COLO668 (cell line): Measurements from ENCODE around the gene FAM53B.
"Not testable (repeated sequence)": the region's sequence is repeated elsewhere in the genome, so short reads cannot be mapped to it uniquely, and the experiment has no call there.

Experiments used
- DNase-seq: peaks from one replicate; lab custom pipeline; 2025; ENCODE audit not compliant: unreplicated experiment; lab: John Stamatoyannopoulos, UW

The FAM53B gene

DNA sequence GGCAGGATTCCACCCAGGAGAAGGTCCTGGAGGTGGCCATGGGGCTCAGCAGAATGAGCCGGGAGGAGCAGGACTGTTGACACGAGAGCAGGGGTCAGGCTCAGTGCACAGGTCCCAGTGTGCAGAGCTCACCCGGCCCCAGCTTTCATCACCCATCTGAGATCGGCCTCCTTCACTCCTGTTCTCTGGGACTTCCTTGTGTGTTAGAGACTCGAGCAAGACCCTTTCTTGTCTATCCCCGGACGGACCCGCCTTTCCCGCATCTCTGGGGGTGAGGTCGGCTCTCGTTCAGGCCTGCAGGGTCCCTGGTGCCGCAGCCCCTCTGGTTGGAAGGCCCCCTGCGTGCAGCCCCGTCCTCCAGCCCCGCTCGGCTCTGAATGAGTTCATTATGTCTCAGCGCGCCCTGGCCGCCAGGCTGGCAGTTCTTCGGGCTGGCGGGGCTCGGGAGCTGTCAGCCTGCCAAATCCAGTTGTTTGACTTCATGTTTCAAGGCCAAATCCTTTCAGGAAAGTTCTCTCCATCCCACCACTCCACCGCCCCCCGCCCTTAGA lies 154.6 kb downstream of the FAM53B start:
- DNase-seq, result no peak

DNA sequence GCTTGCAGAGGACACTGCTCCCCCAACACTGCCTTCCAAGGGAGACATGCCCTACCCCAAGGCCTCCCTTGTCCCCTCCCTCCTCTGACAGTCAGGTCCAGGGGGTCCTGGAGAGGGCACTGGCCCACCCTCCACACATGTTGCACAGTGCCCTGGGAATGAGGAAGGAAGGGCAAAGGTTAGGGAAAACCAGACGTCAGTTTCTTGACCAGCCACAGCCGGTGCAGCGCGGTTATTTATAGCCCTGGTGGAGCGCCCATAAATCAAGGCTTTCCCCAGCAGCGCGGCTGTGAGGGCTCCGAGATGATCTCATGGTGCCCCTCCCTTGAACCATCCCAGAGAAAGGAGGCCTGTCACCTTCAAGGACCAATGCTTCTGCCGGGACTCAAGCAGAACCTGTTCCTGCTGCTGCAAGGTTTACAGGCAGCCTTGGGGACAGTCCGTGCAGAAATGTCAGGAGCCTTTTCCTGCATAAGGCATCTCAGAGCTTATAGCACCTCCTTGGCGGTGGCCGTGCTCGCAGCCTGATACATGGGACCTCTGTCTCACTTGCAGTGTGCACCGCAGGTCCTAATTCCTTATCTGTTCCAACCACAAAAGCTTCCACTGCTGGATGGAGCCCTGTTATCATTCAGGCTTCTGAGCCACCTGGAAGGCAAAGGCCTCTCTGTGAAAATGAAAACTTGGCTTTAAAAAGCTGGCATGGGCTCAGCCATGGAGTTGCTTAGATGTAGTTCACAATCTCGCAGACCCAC lies 155.3 kb downstream of the FAM53B start:
- DNase-seq, result peak; percentile 20

DNA sequence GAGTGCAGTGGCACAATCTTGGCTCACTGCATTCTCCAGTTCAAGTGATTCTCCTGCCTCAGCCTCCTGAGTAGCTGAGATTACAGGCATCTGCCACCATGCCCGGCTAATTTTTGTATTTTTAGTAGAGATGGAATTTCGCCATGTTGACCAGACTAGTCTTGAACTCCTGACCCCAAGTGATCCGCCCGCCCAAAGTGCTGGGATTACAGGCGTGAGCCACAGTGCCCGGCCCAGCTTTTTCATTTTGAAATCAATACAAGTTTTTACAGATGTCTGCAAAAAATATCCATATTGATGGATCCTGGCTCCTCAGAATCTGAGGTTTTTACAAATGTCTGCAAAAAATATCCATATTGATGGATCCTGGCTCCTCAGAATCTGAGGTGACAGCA lies 155.8 kb downstream of the FAM53B start:
- DNase-seq, result not testable (repeated sequence)

DNA sequence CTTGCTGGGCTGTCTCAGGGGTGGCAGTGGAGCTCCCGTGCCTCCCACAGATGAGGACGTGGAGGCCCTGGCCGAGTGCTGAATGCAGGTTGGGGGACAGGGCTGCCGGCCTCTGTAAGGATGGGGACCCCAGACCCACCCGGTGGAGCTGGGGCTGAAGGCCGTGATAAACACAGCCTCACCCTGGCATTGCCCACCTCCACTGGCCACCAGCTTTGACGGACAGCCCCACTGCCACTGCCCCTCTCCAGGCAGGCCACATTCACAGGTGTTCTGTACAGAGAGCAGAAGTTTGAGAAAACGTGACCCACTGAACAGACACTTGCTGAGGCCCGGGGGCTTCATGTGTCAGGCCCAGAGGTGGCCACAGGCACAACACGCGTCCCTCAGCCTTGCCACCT lies 156.4 kb downstream of the FAM53B start:
- DNase-seq, result no peak

DNA sequence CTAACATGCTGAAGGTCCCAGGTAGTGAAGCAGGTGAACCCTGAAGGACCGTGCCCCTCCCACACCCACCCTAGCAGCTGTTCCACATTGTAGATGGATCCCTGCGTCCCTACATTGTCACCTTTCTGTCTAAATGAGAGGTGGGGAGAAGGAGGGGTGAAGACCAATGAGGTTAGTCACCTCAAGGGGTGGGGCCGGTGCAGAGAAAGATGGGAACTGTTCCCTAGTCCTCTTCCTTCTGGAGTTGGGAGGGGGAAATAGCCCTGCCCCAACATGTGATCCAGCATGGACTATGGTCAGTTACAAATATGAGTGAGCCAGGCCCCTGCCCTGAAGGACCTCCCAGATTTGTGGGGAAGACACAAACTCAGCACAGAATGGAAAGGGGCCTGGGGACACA lies 158.0 kb downstream of the FAM53B start:
- no peak for DNase-seq

DNA sequence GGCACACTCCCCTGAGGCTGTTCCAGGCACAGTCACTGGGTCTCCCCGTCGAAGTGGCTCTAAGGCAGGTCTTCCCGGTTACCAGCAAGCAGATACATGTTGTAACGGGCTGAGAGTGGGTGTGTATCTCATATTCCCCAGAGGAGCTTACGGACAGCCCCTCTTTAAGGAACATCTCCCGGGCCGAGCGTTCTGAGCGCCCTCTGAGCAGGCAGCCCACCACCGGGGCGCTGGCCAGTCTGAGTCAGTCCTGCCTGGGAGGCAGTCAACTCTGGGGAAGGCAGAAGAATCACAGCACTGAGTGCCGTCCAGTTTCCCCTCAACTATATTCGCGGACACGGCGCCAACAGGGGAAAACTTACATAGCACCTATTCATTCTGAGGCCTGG lies 165.2 kb downstream of the FAM53B start:
- no peak for DNase-seq

DNA sequence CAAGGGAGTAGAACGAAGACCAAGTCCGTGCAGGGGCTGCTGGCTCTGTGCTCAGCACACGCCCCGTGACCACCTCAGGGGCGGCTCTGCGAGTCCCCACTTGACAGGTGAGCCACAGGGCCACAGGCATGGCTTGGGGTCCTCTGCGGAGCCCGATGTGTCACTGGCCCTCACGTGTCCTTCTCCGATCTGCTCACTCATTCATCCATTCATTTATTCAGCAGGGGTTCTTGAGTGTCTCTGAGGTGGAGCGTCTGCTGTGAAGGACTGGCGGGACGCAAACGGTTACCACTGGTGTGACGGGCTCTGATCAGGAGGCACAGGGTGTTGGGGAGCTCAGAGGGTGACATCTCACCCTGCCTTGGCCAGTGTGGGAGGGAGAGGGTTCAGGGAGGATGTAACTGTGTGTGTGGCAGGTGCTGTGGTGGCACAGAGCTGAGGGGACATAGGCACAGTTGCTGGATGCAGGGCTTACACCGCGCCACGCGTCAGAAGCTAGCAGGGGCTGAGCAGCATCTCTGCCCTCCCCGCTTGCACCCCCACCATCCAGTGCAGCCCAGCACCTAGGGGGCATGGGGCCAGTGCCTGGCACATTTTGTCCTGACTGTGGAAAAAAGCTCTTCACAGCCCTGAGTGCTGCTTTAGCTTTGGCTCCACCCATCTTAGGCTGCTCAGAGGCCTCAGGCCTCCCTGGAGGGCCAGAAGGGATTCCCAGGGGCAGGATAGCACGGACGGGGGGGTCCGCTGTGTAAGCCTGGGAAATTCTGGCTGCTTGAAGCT lies 165.8 kb downstream of the FAM53B start:
- no peak for DNase-seq

DNA sequence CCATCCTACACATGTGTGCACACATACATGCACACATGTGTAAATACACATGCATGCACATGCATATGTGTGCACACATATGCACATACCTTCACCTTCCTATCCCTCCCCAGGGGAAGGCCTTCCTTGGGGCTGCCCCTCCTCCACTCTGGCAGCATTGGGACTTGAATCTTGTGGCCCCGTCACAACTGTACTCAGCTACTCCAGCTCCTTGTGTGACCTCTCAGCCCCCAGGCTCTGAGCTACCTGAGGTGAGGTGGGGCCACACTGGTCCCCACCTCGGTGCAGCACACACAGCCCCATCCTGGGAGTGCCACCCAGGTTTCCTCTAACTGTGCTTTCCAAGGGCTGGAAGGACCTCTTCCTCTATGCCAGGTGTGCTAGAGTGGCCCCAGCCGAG lies 166.5 kb downstream of the FAM53B start:
- no peak for DNase-seq

DNA sequence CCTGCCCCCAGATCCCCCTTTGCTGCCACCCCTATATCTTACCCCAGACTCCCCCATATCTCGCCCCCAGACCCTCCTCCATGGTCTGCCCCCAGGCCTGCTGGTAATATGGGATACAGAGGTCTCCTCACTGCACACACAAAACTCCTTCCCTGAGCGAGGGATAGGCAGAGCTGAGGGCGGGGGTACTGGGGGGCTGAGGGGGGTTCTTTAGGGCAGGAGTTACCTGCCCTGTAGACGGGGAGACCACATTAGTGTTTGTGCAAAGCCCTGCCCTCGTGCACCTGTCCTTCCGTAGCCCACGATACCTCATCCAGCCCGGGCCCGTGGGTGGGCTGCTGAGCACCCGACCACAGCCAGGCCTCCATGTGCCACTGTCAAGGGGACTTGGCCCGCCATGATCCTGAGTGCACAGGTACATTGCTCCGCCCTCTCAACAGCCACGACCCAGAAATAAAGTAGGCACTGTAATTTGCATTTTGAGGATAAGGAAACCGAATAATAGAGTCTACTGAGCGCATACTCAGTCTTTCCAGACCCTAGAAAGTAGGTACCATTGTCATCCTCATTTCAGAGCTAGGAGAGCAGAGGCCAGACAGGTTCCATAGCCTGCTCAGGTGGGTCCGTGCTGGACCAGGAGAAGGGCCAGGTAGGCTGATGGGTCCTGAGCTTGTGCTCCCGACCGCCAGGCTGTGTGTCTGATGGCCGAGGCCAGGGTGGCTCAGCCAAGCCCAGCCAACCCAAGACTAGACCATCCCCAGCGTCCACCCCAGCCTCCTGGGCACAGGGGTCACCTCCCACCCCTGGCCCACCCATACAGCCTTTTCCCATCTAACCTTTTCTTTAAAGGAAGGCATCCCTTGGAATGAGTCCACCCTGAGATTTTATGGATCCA lies 167.4 kb downstream of the FAM53B start:
- DNase-seq, result no peak

DNA sequence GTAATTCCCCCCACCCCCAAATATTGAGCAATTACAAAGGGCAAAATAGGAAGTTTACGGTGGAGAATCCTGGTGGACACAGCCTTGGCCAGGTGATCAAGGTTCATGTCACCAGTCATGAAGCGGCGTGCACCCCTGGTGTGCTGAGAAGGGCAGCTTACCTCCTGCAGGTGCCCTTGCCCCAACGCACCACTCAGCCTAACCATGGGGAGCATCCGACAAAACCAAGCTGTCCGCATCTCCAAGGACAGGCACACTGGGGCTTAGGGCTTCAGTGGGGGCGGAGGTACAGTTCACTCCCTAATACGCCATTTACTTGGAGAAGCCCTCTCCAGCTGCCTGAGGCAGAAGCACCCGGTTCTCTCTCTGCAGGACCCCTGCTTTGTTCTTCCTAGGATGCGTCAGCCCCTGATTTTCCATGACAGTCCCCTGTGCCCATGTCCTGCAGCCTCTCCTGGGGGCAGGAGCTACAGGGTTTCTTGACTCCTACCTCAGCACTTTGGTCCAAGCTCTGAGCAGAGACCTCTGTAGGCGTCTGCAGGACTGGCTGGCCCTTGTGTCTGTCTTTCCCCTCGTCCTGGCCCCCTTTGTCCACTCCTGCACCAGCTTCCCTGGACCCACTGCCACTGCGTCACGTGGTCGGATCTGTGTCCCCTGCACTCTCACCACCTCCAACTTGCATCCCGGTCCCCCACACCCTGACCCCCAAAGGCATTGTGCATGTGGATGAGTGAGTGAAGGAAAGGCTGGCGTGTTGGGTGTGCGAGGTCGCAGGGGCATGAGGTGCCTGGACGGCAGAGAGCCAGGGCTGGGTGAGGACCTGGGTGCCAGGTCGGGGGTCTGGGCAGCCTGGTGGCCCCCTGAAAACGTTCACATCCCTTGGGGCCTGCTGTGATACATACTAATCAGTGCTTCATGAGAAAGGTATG lies 168.8 kb downstream of the FAM53B start:
- no peak for DNase-seq

DNA sequence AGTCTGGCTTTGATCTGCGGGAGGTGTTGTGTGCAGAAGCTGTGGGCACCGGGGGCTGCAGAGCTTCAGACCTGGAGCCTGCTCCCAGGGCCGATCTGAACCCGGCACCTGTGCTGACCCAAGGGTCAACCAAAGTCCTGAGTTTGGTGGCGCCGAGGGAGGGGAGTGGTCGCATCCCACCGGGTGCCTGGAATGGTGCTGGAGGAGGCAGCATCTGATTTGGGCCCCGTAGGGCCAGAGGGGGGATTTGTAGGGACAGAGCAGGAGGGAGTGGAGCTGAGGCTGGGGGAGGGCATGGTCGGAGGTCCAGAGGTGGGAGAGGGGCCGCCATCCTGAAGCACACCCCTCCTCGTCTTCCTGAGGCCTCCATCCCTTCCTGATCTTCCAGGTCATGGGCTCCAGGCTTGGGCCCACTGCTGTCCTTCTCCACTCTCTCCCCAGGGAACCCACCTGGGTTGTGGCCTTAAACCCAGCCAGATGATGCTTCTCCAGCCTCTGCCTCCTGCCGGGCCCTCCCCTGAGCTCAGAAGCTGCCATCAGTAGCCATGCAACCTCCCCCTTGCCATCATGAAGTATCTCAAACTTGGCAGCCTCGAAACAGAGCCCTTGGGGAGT lies 169.6 kb downstream of the FAM53B start:
- DNase-seq, result no peak

DNA sequence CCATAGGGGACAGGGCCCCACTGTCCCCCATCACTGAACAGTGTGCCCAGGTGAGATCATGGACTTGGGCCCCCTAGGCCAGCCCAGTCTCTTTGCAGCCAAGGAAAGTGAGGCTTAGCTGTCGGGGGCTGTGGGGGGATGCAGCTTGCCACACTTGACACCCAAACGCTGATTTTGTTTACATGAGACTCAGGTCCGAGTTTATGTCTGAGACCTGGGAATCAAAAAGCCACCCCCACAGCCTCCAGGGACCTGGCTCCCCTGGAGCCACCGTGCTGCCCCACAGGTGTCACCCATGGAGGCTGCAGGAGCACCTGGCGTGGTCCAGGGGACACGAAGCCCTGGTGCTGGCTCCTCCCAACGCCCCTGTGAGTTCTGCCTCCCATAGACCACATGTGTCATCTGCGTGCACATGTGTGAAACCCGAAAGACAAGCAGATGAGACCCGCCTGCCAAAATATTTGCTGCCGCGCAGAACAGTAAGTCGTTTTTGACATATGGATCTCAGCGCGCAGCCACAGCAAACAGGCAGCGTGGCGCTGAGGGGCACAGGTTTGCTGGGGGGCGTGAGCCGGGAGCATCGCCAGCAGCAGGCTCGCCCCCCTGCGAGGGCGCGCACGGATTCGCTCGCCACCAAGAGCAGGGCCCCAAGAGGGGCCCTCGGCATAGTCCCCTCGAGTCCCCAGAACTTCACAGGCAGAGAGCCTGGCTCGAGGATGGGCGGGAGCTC lies 170.3 kb downstream of the FAM53B start:
- DNase-seq, result no peak

DNA sequence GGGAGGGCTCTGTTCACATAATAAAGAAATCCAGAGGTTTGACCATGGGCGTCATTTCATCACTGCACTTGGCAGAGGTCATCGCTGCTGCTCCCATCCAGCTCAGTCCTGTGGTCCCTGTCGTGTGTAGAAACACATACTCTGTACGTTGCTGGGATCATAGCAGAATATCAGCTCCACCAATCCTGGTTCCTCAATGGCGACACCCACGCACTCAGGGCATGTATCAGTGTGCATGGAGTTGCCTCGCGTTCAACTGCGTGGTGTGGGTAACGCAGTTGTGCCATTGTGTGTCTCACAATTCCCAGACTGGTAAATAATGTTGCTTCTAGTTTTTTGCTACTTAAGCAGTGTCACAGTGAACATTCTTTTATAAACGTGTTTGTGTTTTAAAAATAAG lies 171.4 kb downstream of the FAM53B start:
- DNase-seq, result no peak

DNA sequence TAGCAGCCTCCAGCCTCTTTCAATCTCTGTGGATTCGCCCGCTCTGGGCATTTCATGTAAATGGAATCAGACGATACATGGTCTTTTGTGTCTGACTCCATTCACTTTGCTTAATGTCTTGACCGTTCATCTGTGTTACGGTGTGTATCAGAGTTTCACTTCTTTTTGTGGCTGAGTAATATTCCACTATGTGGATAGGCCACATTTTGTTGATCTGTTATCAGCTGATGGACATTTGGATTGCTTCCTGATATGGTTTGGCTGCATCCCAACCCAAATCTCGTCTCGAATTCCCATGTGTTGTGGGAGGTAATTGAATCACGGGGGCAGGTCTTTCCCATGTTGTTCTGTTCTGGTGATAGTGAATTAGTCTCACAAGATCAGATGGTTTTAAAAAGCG lies 173.5 kb downstream of the FAM53B start:
- DNase-seq, result no peak

DNA sequence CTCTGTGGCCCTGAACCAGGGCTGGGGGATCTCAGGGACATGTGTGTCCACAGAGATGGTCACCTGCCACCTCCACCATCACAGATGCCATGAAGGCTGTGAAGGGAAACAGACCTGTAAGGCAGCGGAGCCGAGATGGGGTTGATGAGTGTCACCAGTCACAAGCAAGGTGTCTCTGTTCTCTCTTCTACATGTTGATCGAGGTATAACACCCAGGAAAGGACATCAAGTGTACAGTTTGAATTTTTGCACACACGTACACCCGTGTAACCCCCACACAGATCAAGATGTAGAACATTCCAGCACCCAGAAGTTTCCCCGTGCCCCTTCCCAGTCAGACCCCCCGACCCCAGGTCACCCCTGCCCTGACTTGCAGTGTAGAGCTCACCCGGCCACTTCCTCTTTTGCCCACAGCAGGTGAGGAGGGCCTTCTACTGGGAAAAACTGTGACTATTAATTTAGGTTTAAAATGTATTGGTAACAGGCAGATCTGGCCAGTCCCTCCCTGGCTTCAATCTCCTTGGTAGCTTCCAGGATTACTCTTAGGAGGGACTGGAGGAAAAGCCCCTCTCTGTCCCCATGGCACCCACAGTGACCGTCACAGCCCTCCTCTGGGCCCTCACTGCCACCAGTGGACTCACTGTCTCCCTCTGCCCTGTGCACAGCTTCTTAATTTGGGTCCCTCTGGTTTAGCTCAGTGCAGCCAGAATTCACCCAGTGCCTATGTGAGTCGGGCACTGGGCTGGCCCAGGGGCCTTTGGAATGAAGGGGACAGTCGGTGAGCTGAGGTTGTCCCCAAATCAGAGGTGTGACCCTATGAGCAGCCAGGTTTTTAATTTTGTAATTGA lies 174.3 kb downstream of the FAM53B start:
- DNase-seq, result no peak
